ENCODE data around the gene LIME1. TPM values are rescaled to one million over a fixed set of nuclear protein-coding genes. Genes with fewer than 3 reads are reported as not detected.

LIME1 gene
- total RNA-seq = 10.8 and 13.7 TPM in 2 replicates

GRCh38 chr20:63735859-63736718 lies at the start of gene LIME1:
Gene LIME1, plus strand, starts transcription at chr20:63736664. Its CDS starts 886 bp downstream, at chr20:63737550.
- DNase-seq (ENCODE audit: extremely low read depth, low read depth, low spot score) = no peak

GRCh38 chr20:63687419-63688178 lies 48.9 kb upstream of the LIME1 start:
- DNase-seq (ENCODE audit: extremely low read depth, low read depth, low spot score) = no peak

GRCh38 chr20:63688228-63689045 lies 48.0 kb upstream of the LIME1 start:
- no peak for DNase-seq (ENCODE audit: extremely low read depth, low read depth, low spot score)

- no peak for DNase-seq (ENCODE audit: extremely low read depth, low read depth, low spot score)
These were observed 47.1 kb upstream of the LIME1 start for GRCh38 chr20:63689046-63690002.

- DNase-seq (ENCODE audit: extremely low read depth, low read depth, low spot score) = no peak
These were observed 46.2 kb upstream of the LIME1 start for GRCh38 chr20:63690003-63690897.

GRCh38 chr20:63690898-63691710 lies 45.4 kb upstream of the LIME1 start:
- DNase-seq (ENCODE audit: extremely low read depth, low read depth, low spot score) = no peak

GRCh38 chr20:63691711-63692435 lies 44.6 kb upstream of the LIME1 start:
- no peak for DNase-seq (ENCODE audit: extremely low read depth, low read depth, low spot score)

- DNase-seq (ENCODE audit: extremely low read depth, low read depth, low spot score) = no peak
These were observed 43.9 kb upstream of the LIME1 start for GRCh38 chr20:63692436-63693082.

- DNase-seq (ENCODE audit: extremely low read depth, low read depth, low spot score) = no peak
These were observed 43.3 kb upstream of the LIME1 start for GRCh38 chr20:63693083-63693732.

GRCh38 chr20:63693733-63694583 lies 42.5 kb upstream of the LIME1 start:
- no peak for DNase-seq (ENCODE audit: extremely low read depth, low read depth, low spot score)

- DNase-seq (ENCODE audit: extremely low read depth, low read depth, low spot score) = no peak
These were observed 41.7 kb upstream of the LIME1 start for GRCh38 chr20:63694584-63695423.

- DNase-seq (ENCODE audit: extremely low read depth, low read depth, low spot score) = no peak
These were observed 40.8 kb upstream of the LIME1 start for GRCh38 chr20:63695424-63696305.

GRCh38 chr20:63696306-63696627 lies 40.2 kb upstream of the LIME1 start:
- DNase-seq (ENCODE audit: extremely low read depth, low read depth, low spot score) = no peak

All from glomerular endothelial cell (primary cell).